Upper lobe of left lung (tissue), 4 donors: ENCODE results near the gene PPP2R2B.

ENCODE experiments used
- EP300 ChIP-seq, 4 donors: sonication (generic); formaldehyde crosslinking; IDR thresholded peaks; one replicate each; pipeline ENCODE4 v1.5.1; 2017; ENCODE audit warnings: antibody characterized with exemption in 4 of 4, control low read depth in 2 of 4
- POLR2A ChIP-seq, 4 donors: fragments of 450-650 bp; IDR thresholded peaks; one replicate each; pipeline ENCODE4 v1.5.1; 2016 to 2017; ENCODE audit warnings: antibody characterized with exemption in 4 of 4, mild to moderate bottlenecking in 2 of 4
- POLR2AphosphoS5 ChIP-seq, 2 donors: sonication (generic); formaldehyde crosslinking; IDR thresholded peaks; one replicate each; pipeline ENCODE4 v1.5.1; 2017; ENCODE audit warnings: antibody characterized with exemption in 2 of 2
- TF ChIP-seq, protein P1 (sequence below), 6 experiments: fragments of 450-650 bp in 4 of 6; fragments of 200-600 bp in 2 of 6; sonication (generic) in 2 of 6; IDR thresholded peaks; one replicate each; pipeline ENCODE4 v1.5.1; 2016 to 2019; ENCODE audit warnings: antibody characterized with exemption in 6 of 6

DNA sequence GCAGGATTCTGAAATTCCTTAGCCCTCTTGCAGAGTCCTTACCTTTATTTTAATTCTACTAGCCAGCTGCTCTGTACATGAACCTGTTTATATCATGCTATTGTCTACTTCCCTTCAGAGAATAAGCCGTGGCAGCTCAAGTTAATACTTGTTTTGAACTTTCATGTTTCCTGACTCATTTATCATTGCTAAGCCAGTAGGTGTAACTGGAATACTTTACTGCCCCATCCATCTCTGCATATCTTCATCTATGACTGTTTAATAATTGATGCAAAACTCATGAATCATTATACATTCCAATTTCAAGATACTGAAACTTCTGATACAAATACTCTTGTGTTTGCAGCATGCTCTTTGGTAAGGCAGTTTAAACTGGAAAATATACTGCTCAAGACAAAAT lies 174.7 kb downstream of the PPP2R2B start:
- TF ChIP-seq, protein P1, sequence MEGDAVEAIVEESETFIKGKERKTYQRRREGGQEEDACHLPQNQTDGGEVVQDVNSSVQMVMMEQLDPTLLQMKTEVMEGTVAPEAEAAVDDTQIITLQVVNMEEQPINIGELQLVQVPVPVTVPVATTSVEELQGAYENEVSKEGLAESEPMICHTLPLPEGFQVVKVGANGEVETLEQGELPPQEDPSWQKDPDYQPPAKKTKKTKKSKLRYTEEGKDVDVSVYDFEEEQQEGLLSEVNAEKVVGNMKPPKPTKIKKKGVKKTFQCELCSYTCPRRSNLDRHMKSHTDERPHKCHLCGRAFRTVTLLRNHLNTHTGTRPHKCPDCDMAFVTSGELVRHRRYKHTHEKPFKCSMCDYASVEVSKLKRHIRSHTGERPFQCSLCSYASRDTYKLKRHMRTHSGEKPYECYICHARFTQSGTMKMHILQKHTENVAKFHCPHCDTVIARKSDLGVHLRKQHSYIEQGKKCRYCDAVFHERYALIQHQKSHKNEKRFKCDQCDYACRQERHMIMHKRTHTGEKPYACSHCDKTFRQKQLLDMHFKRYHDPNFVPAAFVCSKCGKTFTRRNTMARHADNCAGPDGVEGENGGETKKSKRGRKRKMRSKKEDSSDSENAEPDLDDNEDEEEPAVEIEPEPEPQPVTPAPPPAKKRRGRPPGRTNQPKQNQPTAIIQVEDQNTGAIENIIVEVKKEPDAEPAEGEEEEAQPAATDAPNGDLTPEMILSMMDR (IDR thresholded peaks at IDR 0.05), result no peak
- TF ChIP-seq POLR2A (IDR thresholded peaks at IDR 0.05) (no peak), EP300 (IDR thresholded peaks at IDR 0.05) (no peak), POLR2AphosphoS5 (IDR thresholded peaks at IDR 0.05) (no peak)
